IMR-90 (cell line): Measurements from ENCODE around the gene KRTAP29-1. TPM values are rescaled to one million over a fixed set of nuclear protein-coding genes. Genes with fewer than 3 reads are reported as not detected.

Experiments
- ATAC-seq: fragments of 200-7000 bp; cut with Tn5 transposase; 2 replicates; pipeline ENCODE4 v1.9.1; 2020; ENCODE audit warnings: low read depth, mild to moderate bottlenecking, moderate library complexity
- BruUV-seq: library from RNA; stranded (reverse); fragments of 400-500 nt; replicated peaks from 2 replicates; lab custom pipeline; 2021; lab: Mats Ljungman, UMichigan
- CTCF ChIA-PET: fragments of 300-600 bp; formaldehyde crosslinking; extraction: SDS; loops from one replicate; lab custom pipeline; 2021; ENCODE audit warnings: antibody characterized with exemption; lab: Yijun Ruan, JAX
- POLR2A ChIA-PET: fragments of 300-600 bp; sonication (Branson Sonifier 250); formaldehyde crosslinking; loops from one replicate; lab custom pipeline; 2022; ENCODE audit warnings: antibody characterized with exemption; ENCODE audit not compliant: unreplicated experiment; lab: Charles Lee
- DNase-seq: peaks from one replicate; pipeline ENCODE4 v3.0.0; 2013
- H2AFZ ChIP-seq: replicated peaks from 2 replicates; pipeline ENCODE3; 2013; ENCODE audit warnings: low read length, mild to moderate bottlenecking; ENCODE audit not compliant: poor library complexity
- H2AK5ac ChIP-seq: 2 replicates; pipeline ENCODE4 v1.6.1; 2013; ENCODE audit warnings: low read depth, low read length, inconsistent platforms
- H2AK9ac ChIP-seq: replicated peaks from 2 replicates; pipeline ENCODE3; 2013; ENCODE audit warnings: mild to moderate bottlenecking, low read depth, low read length, moderate library complexity; ENCODE audit not compliant: poor library complexity
- H2BK120ac ChIP-seq: 2 replicates; pipeline ENCODE4 v1.6.1; 2013; ENCODE audit warnings: low read depth, low read length, inconsistent platforms
- H2BK15ac ChIP-seq: 3 replicates; pipeline ENCODE4 v1.6.1; 2013; ENCODE audit warnings: low read depth, low read length, inconsistent platforms
- H2BK20ac ChIP-seq: 2 replicates; pipeline ENCODE4 v1.6.1; 2013; ENCODE audit warnings: low read depth, mild to moderate bottlenecking, inconsistent platforms, low read length, moderate library complexity
- H2BK5ac ChIP-seq: 2 replicates; pipeline ENCODE4 v1.6.1; 2013; ENCODE audit warnings: mild to moderate bottlenecking, low read depth, low read length, inconsistent platforms; ENCODE audit not compliant: poor library complexity, severe bottlenecking
- H3K14ac ChIP-seq: replicated peaks from 2 replicates; pipeline ENCODE4 v1.6.1; 2013; ENCODE audit warnings: low read depth, low read length, inconsistent platforms
- H3K18ac ChIP-seq: 2 replicates; pipeline ENCODE4 v1.6.1; 2013; ENCODE audit warnings: low read depth, low read length, control low read depth
- H3K23ac ChIP-seq: 2 replicates; pipeline ENCODE4 v1.6.1; 2013; ENCODE audit warnings: low read depth, low read length, inconsistent platforms
- H3K27ac ChIP-seq: 2 replicates; pipeline ENCODE4 v1.5.1; 2013; ENCODE audit warnings: mild to moderate bottlenecking, control low read depth, low read length; ENCODE audit not compliant: insufficient read depth
- H3K27me3 ChIP-seq: 2 replicates; pipeline ENCODE4 v1.6.1; 2013; ENCODE audit warnings: low read length; ENCODE audit not compliant: control insufficient read depth, insufficient read depth
- H3K36me3 ChIP-seq: 2 replicates; pipeline ENCODE4 v1.6.1; 2013; ENCODE audit warnings: low read length, mixed read lengths; ENCODE audit not compliant: control insufficient read depth, insufficient read depth
- H3K4ac ChIP-seq: 2 replicates; pipeline ENCODE4 v1.6.1; 2013; ENCODE audit warnings: low read depth, low read length, inconsistent platforms
- H3K4me1 ChIP-seq: 2 replicates; pipeline ENCODE4 v1.6.1; 2013; ENCODE audit warnings: low read length, mixed read lengths; ENCODE audit not compliant: control insufficient read depth, insufficient read depth
- H3K4me2 ChIP-seq: 2 replicates; pipeline ENCODE4 v1.6.1; 2013; ENCODE audit warnings: low read depth, mild to moderate bottlenecking, control low read depth, low read length, moderate library complexity
- H3K4me3 ChIP-seq: 2 replicates; pipeline ENCODE4 v1.5.1; 2013; ENCODE audit warnings: low read depth, mild to moderate bottlenecking, control low read depth, low read length, moderate library complexity; ENCODE audit not compliant: insufficient read depth
- H3K56ac ChIP-seq: 2 replicates; pipeline ENCODE4 v1.6.1; 2013; ENCODE audit warnings: low read length, inconsistent platforms; ENCODE audit not compliant: insufficient read depth; ENCODE audit errors: extremely low read depth
- H3K79me1 ChIP-seq, 2 experiments: 2 replicates each; pipeline ENCODE4 v1.6.1; 2013; ENCODE audit warnings: low read length in 2 of 2, inconsistent platforms in 1 of 2, low read depth in 1 of 2
- H3K9ac ChIP-seq: 2 replicates; pipeline ENCODE4 v1.6.1; 2013; ENCODE audit warnings: low read depth, low read length, control low read depth
- H3K9me1 ChIP-seq: 2 replicates; pipeline ENCODE4 v1.6.1; 2013; ENCODE audit warnings: low read length, inconsistent platforms; ENCODE audit not compliant: insufficient read depth
- H3K9me3 ChIP-seq: 2 replicates; pipeline ENCODE4 v1.6.1; 2013; ENCODE audit warnings: low read length; ENCODE audit not compliant: control insufficient read depth, insufficient read depth
- H4K20me1 ChIP-seq: 2 replicates; pipeline ENCODE4 v1.6.1; 2013; ENCODE audit warnings: low read length, inconsistent platforms; ENCODE audit not compliant: insufficient read depth
- H4K5ac ChIP-seq: 2 replicates; pipeline ENCODE4 v1.6.1; 2013; ENCODE audit warnings: mild to moderate bottlenecking, low read depth, low read length, control low read depth
- H4K8ac ChIP-seq, 2 experiments: 2 replicates each; pipeline ENCODE4 v1.6.1; 2013; ENCODE audit warnings: low read depth in 2 of 2, low read length in 2 of 2, control low read depth in 1 of 2, inconsistent platforms in 1 of 2
- H4K91ac ChIP-seq: 2 replicates; pipeline ENCODE4 v1.6.1; 2013; ENCODE audit warnings: low read depth, low read length, inconsistent platforms; ENCODE audit not compliant: insufficient read depth
- CHD1 ChIP-seq: IDR thresholded peaks from 2 replicates; pipeline ENCODE4 v1.6.1; 2012; ENCODE audit warnings: low read depth, low read length, improper control_type of control experiment
- MXI1 ChIP-seq: IDR thresholded peaks from 2 replicates; pipeline ENCODE4 v1.6.1; 2012; ENCODE audit warnings: low read depth, mild to moderate bottlenecking, low read length, moderate library complexity, borderline replicate concordance
- POLR2A ChIP-seq: IDR thresholded peaks from 2 replicates; pipeline ENCODE4 v1.6.1; 2012; ENCODE audit warnings: mild to moderate bottlenecking, low read depth, low read length
- WGBS, 2 experiments: methylation state at CpG; one replicate each; pipeline versions ENCODE4 v1.1.5 to v1.1.7; 2013; ENCODE audit warnings: missing lambda C conversion rate in 2 of 2; ENCODE audit not compliant: insufficient read length in 1 of 2; ENCODE audit errors: extremely low coverage in 2 of 2; 5-methylcytosine and 5-hydroxymethylcytosine counted together
- dilution Hi-C: fragments of 300-500 bp; cut with HindIII; formaldehyde crosslinking; loops from one replicate; pipeline ENCODE4 v1.14.3; 2018; ENCODE audit warnings: low sequenced_read_pairs; ENCODE audit not compliant: unreplicated experiment
- in situ Hi-C: fragments of 300-500 bp; cut with MboI; formaldehyde crosslinking; loops from 3 replicates; pipeline ENCODE4 v1.14.3; 2019; ENCODE audit warnings: low sequenced_read_pairs, inconsistent platforms, mixed read lengths
- intact Hi-C: fragments of 100-400 bp; cut with micrococcal nuclease; formaldehyde crosslinking; loops from 2 replicates; pipeline ENCODE4 v1.10.0; 2022
- microRNA-seq, 2 experiments: library from miRNA; stranded (forward) in 1 of 2; unstranded in 1 of 2; fragments of 10-50 nt in 1 of 2; fragments of <30 nt in 1 of 2; gene quantifications in 1 of 2; microRNA quantifications in 1 of 2; one replicate each; pipeline versions ENCODE3 to v1.1.0; 2013 to 2020; ENCODE audit not compliant: insufficient read depth in 1 of 2, insufficient read length in 1 of 2, unreplicated experiment in 1 of 2
- polyA plus RNA-seq, 3 experiments: library from polyadenylated mRNA; depleted of rRNA; stranded (reverse); fragments of >200 nt; gene quantifications; 2 replicates each; pipeline ENCODE4 v1.2.3, GENCODE V29; 2012; ENCODE audit warnings: low replicate concordance in 1 of 3
- small RNA-seq, 5 experiments: library from RNA; depleted of rRNA; stranded (forward); fragments of <200 nt; gene quantifications; one replicate each; pipeline ENCODE3, GENCODE V24; 2012
- total RNA-seq: library from RNA; depleted of rRNA; stranded (reverse); fragments of >200 nt; gene quantifications from 2 replicates; pipeline ENCODE4 v1.2.3, GENCODE V29; 2012; rRNA removed
- TF ChIP-seq, protein P1 (sequence below): fragments of 150-350 bp; IDR thresholded peaks from 2 replicates; pipeline ENCODE4 v1.6.1; 2016; ENCODE audit warnings: low read depth, mild to moderate bottlenecking, low read length, moderate library complexity, borderline replicate concordance
- TF ChIP-seq, protein P2 (sequence below): conservative IDR thresholded peaks from 2 replicates; pipeline ENCODE4 v1.5.1; 2012; ENCODE audit warnings: mild to moderate bottlenecking, low read depth, low read length, improper control_type of control experiment

The KRTAP29-1 gene
- total and polyA plus RNA-seq, 2 of the 4 experiments (the other 2 are of a cell fraction) = not detected

DNA sequence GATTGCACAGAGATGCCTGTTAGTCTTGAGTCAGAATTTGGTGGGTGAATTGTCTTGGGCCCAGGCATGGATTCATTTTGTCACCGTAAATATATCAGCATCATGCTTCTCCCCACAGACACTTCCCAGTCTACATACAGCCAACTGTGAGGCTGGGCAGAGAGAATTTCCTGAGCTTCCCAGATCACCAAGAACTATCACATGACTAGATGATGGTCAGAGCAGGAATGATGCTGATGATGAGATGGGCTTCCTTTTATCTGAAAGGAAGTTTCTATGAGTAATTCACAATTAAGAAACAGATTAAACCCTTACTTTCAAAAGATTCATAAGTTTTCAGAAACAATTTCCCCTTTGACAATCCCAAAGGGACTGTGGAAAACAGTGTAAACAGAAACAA, 47.8 kb downstream of the KRTAP29-1 start:
- H3K14ac ChIP-seq = no peak overlapping the region
- no peak for ATAC-seq
- DNase-seq = peak; percentile 34
- CTCF ChIA-PET = no interaction called here
- H4K8ac ChIP-seq = no peak overlapping the region
- no peak overlapping the region for H3K4ac ChIP-seq
- no peaks in the 10 kb centered on the region for H3K36me3 ChIP-seq
- no peak overlapping the region for H3K56ac ChIP-seq
- H3K4me2 ChIP-seq = no peak overlapping the region
- H3K27me3 ChIP-seq = peaks cover 22% of the 10 kb centered on the region
- H3K9ac ChIP-seq = no peak overlapping the region
- H4K5ac ChIP-seq = no peak overlapping the region
- intact Hi-C loops (no loop called here), in situ Hi-C loops (no loop called here), dilution Hi-C loops (no loop called here)
- H3K9me3 ChIP-seq = no peaks in the 10 kb centered on the region
- H2AK5ac ChIP-seq = no peak overlapping the region
- no peaks in the 10 kb centered on the region for H3K79me1 ChIP-seq
- H3K18ac ChIP-seq = no peak overlapping the region
- no TSS peak for BruUV-seq
- no peak overlapping the region for H2AK9ac ChIP-seq
- no peak overlapping the region for H3K27ac ChIP-seq
- H2BK20ac ChIP-seq = no peak overlapping the region
- no peak overlapping the region for H2BK5ac ChIP-seq
- H3K23ac ChIP-seq = no peak overlapping the region
- no peaks in the 10 kb centered on the region for H3K4me1 ChIP-seq
- H2BK15ac ChIP-seq = no peak overlapping the region
- H3K4me3 ChIP-seq = no peak overlapping the region
- no peaks in the 10 kb centered on the region for H4K20me1 ChIP-seq
- POLR2A ChIA-PET = no interaction called here
- no peaks in the 10 kb centered on the region for H3K9me1 ChIP-seq
- H2BK120ac ChIP-seq = no peak overlapping the region
- WGBS, 2 experiments = no CpG with 5 or more reads among the region's 1 CpG
- H4K91ac ChIP-seq = no peak overlapping the region
- no peak overlapping the region for H2AFZ ChIP-seq
- no peak for TF ChIP-seq MXI1
- TF ChIP-seq, protein P1, sequence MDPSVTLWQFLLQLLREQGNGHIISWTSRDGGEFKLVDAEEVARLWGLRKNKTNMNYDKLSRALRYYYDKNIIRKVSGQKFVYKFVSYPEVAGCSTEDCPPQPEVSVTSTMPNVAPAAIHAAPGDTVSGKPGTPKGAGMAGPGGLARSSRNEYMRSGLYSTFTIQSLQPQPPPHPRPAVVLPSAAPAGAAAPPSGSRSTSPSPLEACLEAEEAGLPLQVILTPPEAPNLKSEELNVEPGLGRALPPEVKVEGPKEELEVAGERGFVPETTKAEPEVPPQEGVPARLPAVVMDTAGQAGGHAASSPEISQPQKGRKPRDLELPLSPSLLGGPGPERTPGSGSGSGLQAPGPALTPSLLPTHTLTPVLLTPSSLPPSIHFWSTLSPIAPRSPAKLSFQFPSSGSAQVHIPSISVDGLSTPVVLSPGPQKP = no peak
- TF ChIP-seq, protein P2, sequence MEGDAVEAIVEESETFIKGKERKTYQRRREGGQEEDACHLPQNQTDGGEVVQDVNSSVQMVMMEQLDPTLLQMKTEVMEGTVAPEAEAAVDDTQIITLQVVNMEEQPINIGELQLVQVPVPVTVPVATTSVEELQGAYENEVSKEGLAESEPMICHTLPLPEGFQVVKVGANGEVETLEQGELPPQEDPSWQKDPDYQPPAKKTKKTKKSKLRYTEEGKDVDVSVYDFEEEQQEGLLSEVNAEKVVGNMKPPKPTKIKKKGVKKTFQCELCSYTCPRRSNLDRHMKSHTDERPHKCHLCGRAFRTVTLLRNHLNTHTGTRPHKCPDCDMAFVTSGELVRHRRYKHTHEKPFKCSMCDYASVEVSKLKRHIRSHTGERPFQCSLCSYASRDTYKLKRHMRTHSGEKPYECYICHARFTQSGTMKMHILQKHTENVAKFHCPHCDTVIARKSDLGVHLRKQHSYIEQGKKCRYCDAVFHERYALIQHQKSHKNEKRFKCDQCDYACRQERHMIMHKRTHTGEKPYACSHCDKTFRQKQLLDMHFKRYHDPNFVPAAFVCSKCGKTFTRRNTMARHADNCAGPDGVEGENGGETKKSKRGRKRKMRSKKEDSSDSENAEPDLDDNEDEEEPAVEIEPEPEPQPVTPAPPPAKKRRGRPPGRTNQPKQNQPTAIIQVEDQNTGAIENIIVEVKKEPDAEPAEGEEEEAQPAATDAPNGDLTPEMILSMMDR = no peak
- TF ChIP-seq CHD1 = no peak
- no peak for TF ChIP-seq POLR2A

Small RNAs within 50 kb of the gene (microRNA-seq; reads per million reads assigned to microRNA genes)
- not detected for gene KRTAP9-10P (ENCODE audit: insufficient read depth, insufficient read length)

Small RNAs within 50 kb of the gene (small RNA-seq; reads per million reads assigned to genes)
- gene KRTAP9-10P = 0 reads per million in 5 experiments

Other genes starting within 250 kb of the KRTAP29-1 start
Only the 30 nearest of the 37 such genes appear.
- gene KRTAP4-16, start 200.6 kb downstream of the KRTAP29-1 start, total RNA-seq = not detected in 2 replicates
- not detected in 2 replicates for gene KRTAP4-16, start 200.6 kb downstream of the KRTAP29-1 start, polyA plus RNA-seq (2012; rRNA removed)
- not detected in 2 replicates for gene KRTAP4-9, start 197.5 kb downstream of the KRTAP29-1 start, total RNA-seq
- gene KRTAP4-9, start 197.5 kb downstream of the KRTAP29-1 start, polyA plus RNA-seq (2012; rRNA removed) = 0.24 TPM in 2 replicates
- not detected in 2 replicates for gene KRTAP4-11, start 184.5 kb downstream of the KRTAP29-1 start, total RNA-seq
- gene KRTAP4-11, start 184.5 kb downstream of the KRTAP29-1 start, polyA plus RNA-seq (2012; rRNA removed) = not detected in 2 replicates
- gene KRTAP4-12, start 178.7 kb downstream of the KRTAP29-1 start, total RNA-seq = 0.18 TPM in 1 of 2 replicates, not detected in the other
- gene KRTAP4-12, start 178.7 kb downstream of the KRTAP29-1 start, polyA plus RNA-seq (2012; rRNA removed) = 1.0 and 1.1 TPM in 2 replicates
- not detected in 2 replicates for gene KRTAP4-6, start 162.3 kb downstream of the KRTAP29-1 start, total RNA-seq
- gene KRTAP4-6, start 162.3 kb downstream of the KRTAP29-1 start, polyA plus RNA-seq (2012; rRNA removed) = not detected in 2 replicates
- gene KRTAP4-5, start 153.0 kb downstream of the KRTAP29-1 start, total RNA-seq = not detected in 2 replicates
- not detected in 2 replicates for gene KRTAP4-5, start 153.0 kb downstream of the KRTAP29-1 start, polyA plus RNA-seq (2012; rRNA removed)
- gene KRTAP4-4, start 142.1 kb downstream of the KRTAP29-1 start, total RNA-seq = not detected in 2 replicates
- not detected in 2 replicates for gene KRTAP4-4, start 142.1 kb downstream of the KRTAP29-1 start, polyA plus RNA-seq (2012; rRNA removed)
- not detected in 2 replicates for gene KRTAP4-3, start 134.6 kb downstream of the KRTAP29-1 start, total RNA-seq
- gene KRTAP4-3, start 134.6 kb downstream of the KRTAP29-1 start, polyA plus RNA-seq (2012; rRNA removed) = not detected in 2 replicates
- not detected in 2 replicates for gene KRTAP4-2, start 124.6 kb downstream of the KRTAP29-1 start, total RNA-seq
- gene KRTAP4-2, start 124.6 kb downstream of the KRTAP29-1 start, polyA plus RNA-seq (2012; rRNA removed) = not detected in 2 replicates
- gene KRTAP4-1, start 117.9 kb downstream of the KRTAP29-1 start, total RNA-seq = not detected in 2 replicates
- gene KRTAP4-1, start 117.9 kb downstream of the KRTAP29-1 start, polyA plus RNA-seq (2012; rRNA removed) = not detected in 2 replicates
- not detected in 2 replicates for gene KRTAP9-1, start 113.0 kb downstream of the KRTAP29-1 start, total RNA-seq
- not detected in 2 replicates for gene KRTAP9-1, start 113.0 kb downstream of the KRTAP29-1 start, polyA plus RNA-seq (2012; rRNA removed)
- gene KRTAP9-2, start 76.2 kb downstream of the KRTAP29-1 start, total RNA-seq = not detected in 2 replicates
- gene KRTAP9-2, start 76.2 kb downstream of the KRTAP29-1 start, polyA plus RNA-seq (2012; rRNA removed) = not detected in 2 replicates
- not detected in 2 replicates for gene KRTAP9-3, start 70.4 kb downstream of the KRTAP29-1 start, total RNA-seq
- gene KRTAP9-3, start 70.4 kb downstream of the KRTAP29-1 start, polyA plus RNA-seq (2012; rRNA removed) = not detected in 2 replicates
- not detected in 2 replicates for gene KRTAP9-8, start 64.9 kb downstream of the KRTAP29-1 start, total RNA-seq
- not detected in 2 replicates for gene KRTAP9-8, start 64.9 kb downstream of the KRTAP29-1 start, polyA plus RNA-seq (2012; rRNA removed)
- gene KRTAP9-4, start 53.2 kb downstream of the KRTAP29-1 start, total RNA-seq = not detected in 2 replicates
- not detected in 2 replicates for gene KRTAP9-4, start 53.2 kb downstream of the KRTAP29-1 start, polyA plus RNA-seq (2012; rRNA removed)
- gene KRTAP9-9, start 47.5 kb downstream of the KRTAP29-1 start, total RNA-seq = not detected in 2 replicates
- not detected in 2 replicates for gene KRTAP9-9, start 47.5 kb downstream of the KRTAP29-1 start, polyA plus RNA-seq (2012; rRNA removed)
- not detected in 2 replicates for gene KRTAP9-6, start 37.5 kb downstream of the KRTAP29-1 start, total RNA-seq
- gene KRTAP9-6, start 37.5 kb downstream of the KRTAP29-1 start, polyA plus RNA-seq (2012; rRNA removed) = not detected in 2 replicates
- gene KRTAP9-7, start 27.2 kb downstream of the KRTAP29-1 start, total RNA-seq = not detected in 2 replicates
- not detected in 2 replicates for gene KRTAP9-7, start 27.2 kb downstream of the KRTAP29-1 start, polyA plus RNA-seq (2012; rRNA removed)
- gene KRTAP16-1, start 6.5 kb upstream of the KRTAP29-1 start, total RNA-seq = not detected in 2 replicates
- gene KRTAP16-1, start 6.5 kb upstream of the KRTAP29-1 start, polyA plus RNA-seq (2012; rRNA removed) = not detected in 2 replicates
- gene KRTAP17-1, start 12.9 kb upstream of the KRTAP29-1 start, total RNA-seq = not detected in 2 replicates
- not detected in 2 replicates for gene KRTAP17-1, start 12.9 kb upstream of the KRTAP29-1 start, polyA plus RNA-seq (2012; rRNA removed)
- gene KRT33A, start 48.0 kb upstream of the KRTAP29-1 start, total RNA-seq = not detected in 2 replicates
- not detected in 2 replicates for gene KRT33A, start 48.0 kb upstream of the KRTAP29-1 start, polyA plus RNA-seq (2012; rRNA removed)
- 0.18 and 0.28 TPM in 2 replicates for gene KRT33B, start 67.0 kb upstream of the KRTAP29-1 start, total RNA-seq
- 0.14 and 0.22 TPM in 2 replicates for gene KRT33B, start 67.0 kb upstream of the KRTAP29-1 start, polyA plus RNA-seq (2012; rRNA removed)
- 3.6 and 3.9 TPM in 2 replicates for gene KRT34, start 79.5 kb upstream of the KRTAP29-1 start, total RNA-seq
- 3.4 and 4.2 TPM in 2 replicates for gene KRT34, start 79.5 kb upstream of the KRTAP29-1 start, polyA plus RNA-seq (2012; rRNA removed)
- not detected in 2 replicates for gene KRT31, start 94.8 kb upstream of the KRTAP29-1 start, total RNA-seq
- 0.05 TPM in 1 of 2 replicates, not detected in the other for gene KRT31, start 94.8 kb upstream of the KRTAP29-1 start, polyA plus RNA-seq (2012; rRNA removed)
- not detected in 2 replicates for gene KRT37, start 121.7 kb upstream of the KRTAP29-1 start, total RNA-seq
- not detected in 2 replicates for gene KRT37, start 121.7 kb upstream of the KRTAP29-1 start, polyA plus RNA-seq (2012; rRNA removed)
- not detected in 2 replicates for gene KRT38, start 138.1 kb upstream of the KRTAP29-1 start, total RNA-seq
- 0.04 and 0.09 TPM in 2 replicates for gene KRT38, start 138.1 kb upstream of the KRTAP29-1 start, polyA plus RNA-seq (2012; rRNA removed)
- gene KRT32, start 164.5 kb upstream of the KRTAP29-1 start, total RNA-seq = not detected in 2 replicates
- gene KRT32, start 164.5 kb upstream of the KRTAP29-1 start, polyA plus RNA-seq (2012; rRNA removed) = 0.06 and 0.09 TPM in 2 replicates
- not detected in 2 replicates for gene KRT35, start 178.3 kb upstream of the KRTAP29-1 start, total RNA-seq
- gene KRT35, start 178.3 kb upstream of the KRTAP29-1 start, polyA plus RNA-seq (2012; rRNA removed) = not detected in 2 replicates
- gene KRT36, start 187.1 kb upstream of the KRTAP29-1 start, total RNA-seq = not detected in 2 replicates
- not detected in 2 replicates for gene KRT36, start 187.1 kb upstream of the KRTAP29-1 start, polyA plus RNA-seq (2012; rRNA removed)
- 0.18 and 0.28 TPM in 2 replicates for gene KRT13, start 202.8 kb upstream of the KRTAP29-1 start, total RNA-seq
- 0.56 and 0.60 TPM in 2 replicates for gene KRT13, start 202.8 kb upstream of the KRTAP29-1 start, polyA plus RNA-seq (2012; rRNA removed)